Kidney epithelial cell (primary cell): ENCODE data around the gene GNAI3. TPM values are rescaled to one million over a fixed set of nuclear protein-coding genes. Genes with fewer than 3 reads are reported as not detected.

Experiments used
- DNase-seq: peaks from one replicate; pipeline ENCODE4 v3.0.0-alpha.2; 2010; ENCODE audit warnings: low read depth
- H3K27me3 ChIP-seq: 2 replicates; pipeline ENCODE4 v1.6.0; 2011; ENCODE audit warnings: low read length; ENCODE audit not compliant: control insufficient read depth, insufficient read depth
- H3K36me3 ChIP-seq: 2 replicates; pipeline ENCODE4 v1.5.1; 2011; ENCODE audit warnings: low read length; ENCODE audit not compliant: control insufficient read depth, insufficient read depth
- H3K4me3 ChIP-seq: 2 replicates; pipeline ENCODE4 v1.5.1; 2011; ENCODE audit warnings: low read depth, mild to moderate bottlenecking, control low read depth, low read length
- CTCF ChIP-seq: IDR thresholded peaks from 2 replicates; pipeline ENCODE4 v1.5.1; 2011; ENCODE audit warnings: mild to moderate bottlenecking, moderate library complexity, low read length, control low read depth, inconsistent platforms; ENCODE audit not compliant: insufficient read depth, poor library complexity, severe bottlenecking
- total RNA-seq: library from RNA; depleted of rRNA; stranded (reverse); fragments of >200 nt; gene quantifications from 2 replicates; pipeline ENCODE4 v1.2.3, GENCODE V29; 2015

GNAI3 gene
- total RNA-seq, 1 donor from 2014 or later, result 11.9 TPM

- Histone ChIP-seq H3K4me3 (no peak overlapping the region), H3K27me3 (no peaks in the 10 kb centered on the region), H3K36me3 (no peaks in the 10 kb centered on the region)
- DNase-seq, result no peak
- TF ChIP-seq CTCF, result no peak
These were observed 9.4 kb upstream of the GNAI3 start for GRCh38 chr1:109538827-109539555.

GRCh38 chr1:109539676-109540075 is 8.7 kb upstream of the GNAI3 start, which contains the start of gene GPR61:
Gene GPR61 (plus strand): TSS chr1:109539872. CDS start chr1:109543023, 3,151 bp downstream.
- Histone ChIP-seq H3K4me3 (no peak within 1 kb of the TSS), H3K36me3 (no peaks in the 10 kb centered on the region), H3K27me3 (no peaks in the 10 kb centered on the region)
- TF ChIP-seq CTCF, result no peak
- no peak for DNase-seq

GRCh38 chr1:109541102-109541501 is 7.3 kb upstream of the GNAI3 start:
- no peak for TF ChIP-seq CTCF
- H3K36me3 ChIP-seq, result no peaks in the 10 kb centered on the region
- no peaks in the 10 kb centered on the region for H3K27me3 ChIP-seq
- no peak overlapping the region for H3K4me3 ChIP-seq
- DNase-seq, result no peak

- Histone ChIP-seq H3K27me3 (no peaks in the 10 kb centered on the region), H3K4me3 (no peak overlapping the region), H3K36me3 (no peaks in the 10 kb centered on the region)
- DNase-seq, result no peak
- no peak for TF ChIP-seq CTCF
These were observed 5.8 kb upstream of the GNAI3 start for GRCh38 chr1:109542657-109543056.

GRCh38 chr1:109543283-109543987 is 5.0 kb upstream of the GNAI3 start:
- no peak for DNase-seq
- Histone ChIP-seq H3K27me3 (no peaks in the 10 kb centered on the region), H3K4me3 (no peak overlapping the region), H3K36me3 (no peaks in the 10 kb centered on the region)
- no peak for TF ChIP-seq CTCF
